Measurements from ENCODE around the gene ASH1L.
A peak's percentile ranks its signal among the peaks of the same experiment; 100 is the strongest.
"Not testable (repeated sequence)": the region's sequence is repeated elsewhere in the genome, so short reads cannot be mapped to it uniquely, and the experiment has no call there.

The ASH1L gene

GRCh38 chr1:155553349-155553748, 9.3 kb downstream of the ASH1L start:
- no peak for DNase-seq (ENCODE audit: low spot score)

GRCh38 chr1:155548706-155549105, 13.9 kb downstream of the ASH1L start:
- DNase-seq (ENCODE audit: low spot score): no peak

DNA sequence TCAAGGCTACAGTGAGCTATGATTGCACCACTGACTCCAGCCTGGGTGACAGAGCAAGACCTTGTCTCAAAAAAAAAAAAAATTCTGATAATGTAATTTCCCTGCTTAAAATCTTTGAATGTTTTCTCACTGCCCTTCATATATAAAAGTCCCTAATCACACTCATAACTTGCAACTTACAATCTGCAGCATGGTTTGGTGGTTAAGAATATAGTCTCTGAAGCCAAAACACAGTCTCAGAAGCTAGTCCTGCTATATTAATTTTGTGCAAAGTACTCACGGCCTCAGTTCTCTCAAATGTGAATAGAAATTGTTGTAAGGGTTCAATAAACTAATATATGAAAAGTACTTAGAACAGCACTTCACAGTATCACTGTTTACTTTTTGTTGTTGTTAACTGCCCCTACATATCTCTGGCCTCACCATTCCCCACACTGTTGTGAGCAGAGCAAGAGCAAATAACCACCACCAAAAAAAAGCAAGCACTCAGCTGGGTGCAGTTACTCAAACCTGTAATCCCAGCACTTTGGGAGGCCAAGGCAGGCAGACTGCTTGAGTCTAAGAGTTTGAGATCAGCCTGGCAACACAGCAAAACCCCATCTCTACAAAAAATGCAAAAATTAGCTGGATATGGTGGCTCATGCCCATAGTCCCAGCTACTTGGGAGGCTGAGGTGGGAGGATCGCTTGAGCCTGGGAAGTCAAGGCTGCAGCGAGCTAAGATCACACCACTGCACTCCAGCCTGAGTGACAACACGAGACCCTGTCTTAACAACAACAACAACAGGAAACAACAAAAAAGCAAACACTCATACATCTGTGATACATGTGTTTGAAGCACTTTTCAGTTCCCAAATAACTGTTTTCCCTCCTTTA, 22.4 kb downstream of the ASH1L start:
- DNase-seq (ENCODE audit: low spot score): no peak

DNA sequence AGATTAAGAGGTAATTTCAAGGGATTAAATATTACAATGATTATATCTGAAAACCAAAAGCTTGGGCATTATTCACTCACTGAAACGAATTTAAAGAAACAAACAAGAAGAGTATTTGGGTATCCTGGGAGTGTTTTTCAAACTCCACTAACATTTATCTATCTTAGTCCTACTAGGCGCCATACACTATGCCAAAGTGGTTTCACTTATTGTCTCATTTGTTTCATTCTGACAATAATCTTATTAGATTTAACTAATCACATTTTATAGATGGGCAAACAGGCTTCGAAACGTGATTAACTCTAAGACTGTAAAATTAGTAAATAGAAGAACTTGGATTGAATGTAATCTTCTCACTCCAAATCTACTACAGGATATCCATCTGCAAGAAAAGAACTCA, 25.4 kb downstream of the ASH1L start:
- DNase-seq (ENCODE audit: low spot score): no peak

DNA sequence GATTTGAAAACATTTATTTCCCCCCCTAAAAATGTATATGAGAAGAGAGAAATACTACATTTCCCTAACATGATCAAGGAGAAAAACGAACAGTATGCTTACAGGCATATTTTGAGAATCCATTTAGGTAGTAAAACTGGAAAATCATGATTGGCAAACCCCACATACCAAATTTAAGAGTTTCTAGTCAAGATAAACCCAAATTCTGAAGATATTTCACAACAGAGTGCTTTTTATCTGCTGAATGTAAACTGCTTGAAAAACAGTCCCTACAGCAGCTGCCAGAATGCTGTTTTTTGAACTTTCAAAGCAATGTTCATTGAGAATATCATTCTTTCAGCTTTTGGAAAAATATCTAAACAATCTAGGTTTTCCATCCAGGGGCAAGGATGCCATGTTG, 31.0 kb downstream of the ASH1L start:
- no peak for DNase-seq (ENCODE audit: low spot score)

GRCh38 chr1:155529929-155530328, 32.7 kb downstream of the ASH1L start:
- DNase-seq (ENCODE audit: low spot score): no peak

GRCh38 chr1:155529109-155529508, 33.5 kb downstream of the ASH1L start:
- DNase-seq (ENCODE audit: low spot score): no peak

GRCh38 chr1:155527677-155528076, 34.9 kb downstream of the ASH1L start:
- DNase-seq (ENCODE audit: low spot score): no peak

- no peak for DNase-seq (ENCODE audit: low spot score)
These were observed 36.2 kb downstream of the ASH1L start for GRCh38 chr1:155526356-155526755.

DNA sequence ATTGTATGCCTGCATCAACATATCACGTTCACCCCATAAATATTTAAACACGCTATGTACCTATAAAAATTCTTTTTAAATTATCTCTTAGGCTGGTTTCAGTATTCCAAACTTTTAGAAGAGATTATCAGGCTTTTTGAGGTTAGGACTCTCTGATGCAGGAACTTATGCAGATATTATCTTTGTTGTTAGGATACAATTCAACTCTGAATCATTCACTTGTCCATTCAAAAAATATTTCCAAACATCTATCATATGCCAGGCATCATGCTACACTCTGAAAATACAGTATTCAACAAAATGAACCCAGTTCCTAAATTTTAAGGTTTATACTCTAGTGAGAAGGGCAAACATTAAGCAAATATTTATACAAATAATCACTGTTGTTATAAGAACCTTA, 40.5 kb downstream of the ASH1L start:
- DNase-seq (ENCODE audit: low spot score): no peak

DNA sequence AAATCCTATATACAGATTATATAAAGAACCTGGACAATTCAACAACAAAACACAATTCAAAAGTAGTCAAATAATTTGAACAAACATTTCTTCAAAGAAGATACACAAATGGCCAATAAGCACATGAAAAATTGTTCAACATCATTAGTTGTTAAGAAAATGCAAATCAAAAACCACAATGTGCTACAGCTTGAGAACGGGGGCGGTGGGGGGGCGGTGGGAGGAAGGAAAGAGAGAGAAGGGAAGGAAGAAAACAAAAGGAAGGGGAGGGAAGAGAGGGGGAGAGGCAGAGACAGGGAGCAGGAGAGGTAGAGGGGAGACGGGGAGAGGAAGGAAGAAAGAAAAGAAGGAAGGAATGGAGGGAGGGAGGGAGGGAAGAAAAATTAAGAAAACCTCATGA, 44.1 kb downstream of the ASH1L start:
- DNase-seq (ENCODE audit: low spot score): no peak

- no peak for DNase-seq (ENCODE audit: low spot score)
These were observed 47.9 kb downstream of the ASH1L start for GRCh38 chr1:155514582-155515187.

DNA sequence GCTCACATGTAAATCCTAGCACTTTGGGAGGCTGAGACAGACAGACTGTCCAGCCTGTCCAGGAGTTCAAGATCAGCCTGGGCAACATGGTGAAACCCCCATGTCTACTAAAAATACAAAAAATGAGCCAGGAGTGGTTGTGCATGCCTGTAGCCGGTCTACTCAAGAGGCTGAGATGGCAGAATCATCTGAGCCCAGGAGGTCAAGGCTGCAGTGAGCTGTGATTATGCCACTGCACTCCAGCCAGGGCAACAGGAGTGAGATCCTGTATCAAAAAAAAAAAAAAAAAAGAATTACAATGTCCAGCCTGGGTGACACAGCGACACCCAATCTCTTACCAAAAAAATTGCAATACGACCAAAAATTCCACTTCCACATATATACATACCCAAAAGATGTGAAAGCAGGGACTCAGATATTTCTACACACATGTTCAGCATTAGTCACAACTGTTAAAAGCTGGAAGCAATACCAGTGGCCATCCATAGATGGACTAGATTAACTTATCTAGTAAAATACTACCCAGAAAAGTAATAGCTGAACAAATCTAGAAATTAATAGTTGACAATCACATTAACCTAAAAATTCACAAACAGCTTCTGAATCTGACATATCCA, 49.2 kb downstream of the ASH1L start:
- no peak for DNase-seq (ENCODE audit: low spot score)

DNA sequence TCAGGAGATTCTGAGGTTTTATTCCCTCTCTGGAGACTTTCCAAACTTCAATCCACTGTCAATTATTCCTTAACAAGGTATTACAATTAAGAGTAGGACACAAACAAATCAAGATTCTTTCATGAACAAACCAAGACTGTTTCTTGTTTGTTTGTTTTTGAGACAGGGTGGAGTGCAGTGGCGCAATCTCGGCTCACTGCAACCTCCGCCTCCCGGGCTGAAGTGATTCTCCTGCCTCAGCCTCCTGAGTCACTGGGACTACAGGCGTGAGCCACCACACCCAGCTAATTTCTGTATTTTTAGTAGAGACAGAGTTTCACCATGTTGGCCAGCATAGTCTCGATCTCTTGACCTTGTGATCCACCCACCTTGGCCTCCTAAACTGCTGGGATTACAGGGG, 51.2 kb downstream of the ASH1L start:
- not testable (repeated sequence) for DNase-seq (ENCODE audit: low spot score)

DNA sequence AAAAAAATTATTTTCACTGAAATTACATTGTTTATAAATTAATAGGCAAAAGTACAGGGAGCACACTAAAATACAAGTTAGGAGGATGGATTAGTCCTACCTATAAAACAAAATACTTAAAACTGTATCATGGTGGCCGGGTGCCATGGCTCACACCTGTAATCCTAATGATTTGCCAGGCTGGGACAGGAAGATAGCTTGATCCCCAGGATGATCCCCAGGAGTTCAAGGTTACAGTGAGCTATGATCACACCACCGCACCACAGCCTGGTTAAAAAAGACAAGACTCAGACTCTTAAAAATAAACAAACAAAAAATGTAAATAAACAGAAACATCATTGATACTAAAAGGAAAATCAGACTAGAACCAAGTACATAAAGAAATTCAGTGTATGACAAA, 53.5 kb downstream of the ASH1L start:
- DNase-seq (ENCODE audit: low spot score): no peak

DNA sequence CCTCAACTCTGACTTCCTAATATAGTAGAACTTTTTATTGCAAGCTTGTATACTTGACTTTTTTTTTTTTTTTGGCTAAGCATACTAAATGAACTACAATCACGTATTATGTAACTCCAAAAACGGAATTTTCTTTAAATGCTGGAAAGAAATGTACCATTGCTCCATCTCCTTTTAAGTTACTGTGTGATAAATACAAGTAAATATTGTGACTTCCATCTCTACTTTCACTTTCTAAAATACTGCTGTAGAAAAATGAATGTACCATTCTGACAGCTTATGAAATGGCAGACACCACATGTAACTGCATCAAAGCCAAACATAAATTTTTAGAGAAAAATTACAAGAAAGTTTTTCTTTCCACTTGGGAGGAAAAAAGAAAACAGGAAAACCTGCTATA, 54.7 kb downstream of the ASH1L start:
- no peak for DNase-seq (ENCODE audit: low spot score)

DNA sequence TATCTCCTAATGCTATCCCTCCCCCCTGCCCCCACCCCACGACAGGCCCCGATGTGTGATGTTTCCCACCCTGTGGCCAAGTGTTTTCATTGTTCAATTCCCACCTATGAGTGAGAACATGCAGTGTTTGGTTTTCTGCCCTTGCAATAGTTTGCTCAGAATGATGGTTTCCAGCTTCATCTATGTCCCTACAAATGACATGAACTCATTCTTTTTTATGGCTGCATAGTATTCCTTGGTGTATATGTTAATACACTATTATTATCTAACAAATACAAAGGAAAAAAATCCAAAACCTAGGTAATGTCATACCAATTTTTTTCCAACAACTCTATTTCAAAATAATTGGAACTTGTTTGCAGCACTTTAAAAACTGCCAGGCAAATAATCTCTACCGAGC, 56.6 kb downstream of the ASH1L start:
- not testable (repeated sequence) for DNase-seq (ENCODE audit: low spot score)

DNA sequence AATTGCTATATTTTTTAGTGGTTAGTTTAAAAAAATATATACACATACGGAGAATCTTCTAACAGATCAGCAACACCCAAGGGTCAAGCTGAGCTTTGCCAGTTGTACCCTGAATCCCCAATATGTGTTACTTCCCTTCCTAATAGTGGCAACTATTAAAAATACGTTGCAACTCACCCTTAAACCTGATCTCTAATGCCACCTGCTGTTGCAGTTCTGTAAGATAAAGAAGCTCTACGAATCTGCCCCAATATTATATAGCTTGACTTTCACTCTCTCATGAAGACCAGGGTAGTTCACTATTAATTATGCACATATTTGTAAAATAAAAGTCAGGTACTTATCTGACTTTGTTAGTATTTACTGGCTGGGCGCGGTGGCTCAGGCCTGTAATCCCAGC, 58.4 kb downstream of the ASH1L start:
- DNase-seq (ENCODE audit: low spot score): peak; percentile 68

DNA sequence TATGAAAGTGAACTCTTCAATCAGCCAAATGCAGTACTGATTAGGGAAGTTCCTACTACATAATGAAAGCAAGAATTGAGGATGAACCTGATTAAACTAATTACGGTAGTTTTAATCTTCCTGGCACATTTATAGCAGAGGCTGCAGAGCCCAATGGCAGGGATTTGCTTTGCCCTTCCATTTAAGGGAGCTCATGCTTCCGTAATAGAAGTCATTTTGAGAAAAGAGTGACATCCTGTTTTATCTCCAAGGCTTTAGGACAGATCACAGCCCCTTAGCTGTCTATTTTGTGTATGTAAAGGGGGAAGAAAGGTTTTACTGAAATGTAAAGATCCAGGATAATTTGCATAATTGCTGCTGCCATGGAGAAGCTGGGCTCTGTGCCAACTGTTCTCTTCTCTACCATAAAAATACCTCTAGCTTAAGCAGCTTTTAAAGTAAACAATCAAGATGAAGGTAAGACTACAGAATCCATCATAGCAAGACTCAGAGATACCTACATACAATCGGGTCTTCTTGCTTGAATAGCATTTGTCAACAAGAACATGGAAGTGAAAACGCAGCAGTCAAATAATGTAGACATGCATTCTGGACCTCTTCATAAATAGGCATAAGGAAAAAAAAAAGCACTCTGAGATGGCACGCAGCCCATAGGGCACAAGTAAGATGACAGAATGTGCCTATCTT, 62.5 kb downstream of the ASH1L start:
- peak; percentile 15 for DNase-seq (ENCODE audit: low spot score)

GRCh38 chr1:155499263-155499662, 63.3 kb downstream of the ASH1L start:
- no peak for DNase-seq (ENCODE audit: low spot score)

DNA sequence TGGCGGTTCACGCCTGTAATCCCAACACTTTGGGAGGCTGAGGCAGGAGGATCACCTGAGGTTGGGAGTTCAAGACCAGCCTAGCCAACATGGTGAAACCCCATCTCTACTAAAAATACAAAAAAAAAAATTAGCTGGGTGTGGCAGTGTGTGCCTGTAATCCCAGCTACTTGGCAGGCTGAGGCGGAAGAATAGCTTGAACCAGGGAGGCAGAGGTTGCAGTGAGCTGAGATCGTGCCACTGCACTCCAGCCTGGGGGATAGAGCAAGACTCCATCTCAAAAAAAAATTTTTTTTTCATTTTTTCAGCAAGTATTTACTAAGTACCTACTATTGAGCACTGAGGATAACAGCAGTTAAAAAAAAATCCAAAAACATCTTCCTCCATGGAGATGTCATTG, 69.0 kb downstream of the ASH1L start:
- not testable (repeated sequence) for DNase-seq (ENCODE audit: low spot score)

- not testable (repeated sequence) for DNase-seq (ENCODE audit: low spot score)
These were observed 74.2 kb downstream of the ASH1L start for GRCh38 chr1:155488419-155488818.

DNA sequence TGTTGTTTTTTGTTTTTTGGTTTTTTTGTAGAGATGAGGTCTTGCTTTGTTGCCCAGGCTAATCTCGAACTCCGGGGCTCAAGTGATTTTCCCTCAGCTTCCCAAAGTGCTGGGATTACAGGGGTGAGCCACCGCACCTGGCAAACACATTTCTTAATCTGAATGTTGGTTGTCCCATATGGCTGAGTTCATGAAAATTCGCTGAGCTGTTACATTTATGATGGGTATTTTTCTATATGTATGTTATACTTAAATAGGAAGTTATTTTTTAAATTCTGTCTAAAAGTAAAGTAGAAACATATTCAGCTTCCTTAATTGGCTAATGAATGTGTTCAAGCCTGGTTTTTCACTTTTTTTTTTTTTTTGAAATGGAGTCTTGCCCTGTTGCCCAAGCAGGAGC, 75.1 kb downstream of the ASH1L start:
- DNase-seq (ENCODE audit: low spot score): no peak

Data from hematopoietic multipotent progenitor cell treated with erythropoietin and hydrocortisone succinate and interleukin-3 and kit ligand, for 15 days (in vitro differentiated cells).